K562 (cell line): Measurements from ENCODE around the gene SLC39A11. TPM values are rescaled to one million over a fixed set of nuclear protein-coding genes. Genes with fewer than 3 reads are reported as not detected.

Source experiments
- ATAC-seq: fragments of 200-7000 bp; cut with Tn5 transposase; 3 replicates; pipeline ENCODE4 v1.9.1; 2020; ENCODE audit warnings: moderate library complexity
- BruUV-seq: library from RNA; stranded (reverse); fragments of 400-500 nt; replicated peaks from 2 replicates; lab custom pipeline; 2021; lab: Mats Ljungman, UMichigan
- CTCF ChIA-PET: fragments of 300-600 bp; formaldehyde crosslinking; extraction: SDS; loops from one replicate; lab custom pipeline; 2021; ENCODE audit warnings: low intra/inter-chr PET ratio; lab: Yijun Ruan, JAX
- POLR2A ChIA-PET: fragments of 300-600, 350-650 bp; sonication (Branson Sonifier 250); formaldehyde crosslinking; extraction: SDS; loops from one replicate; lab custom pipeline; 2021; ENCODE audit warnings: antibody characterized with exemption, inconsistent platforms; lab: Yijun Ruan, JAX
- DNase-seq, 4 experiments: peaks; one replicate each; pipeline versions ENCODE4 v3.0.0 to v3.0.0-alpha.2; 2011 to 2018; ENCODE audit warnings: low spot score in 3 of 4, mixed read lengths in 3 of 4; ENCODE audit errors: extremely low read depth in 1 of 4
- FAIRE-seq: peaks from 2 replicates; lab custom pipeline; 2011; peaks lifted over from hg19 to GRCh38; lab: Jason Lieb, UNC
- H2AFZ ChIP-seq: 2 replicates; pipeline ENCODE4 v1.6.0; 2011; ENCODE audit warnings: low read depth, low read length, control low read depth, inconsistent platforms
- H3K27ac ChIP-seq: fragments of 200-600 bp; 3 replicates; pipeline ENCODE4 v1.8.0; 2011; ENCODE audit warnings: low read depth, mild to moderate bottlenecking, control low read depth, inconsistent platforms, low read length, moderate library complexity, mixed read lengths; ENCODE audit errors: extremely low read depth
- H3K27me3 ChIP-seq, 2 experiments: fragments of 300-600 bp in 1 of 2; 2 replicates in 1 of 2; 3 replicates in 1 of 2; pipeline versions ENCODE4 v1.6.0 to v1.8.0; 2011; ENCODE audit warnings: inconsistent platforms in 2 of 2, low read length in 2 of 2, mild to moderate bottlenecking in 1 of 2, mixed read lengths in 1 of 2, moderate library complexity in 1 of 2; ENCODE audit not compliant: control insufficient read depth in 2 of 2, insufficient read depth in 2 of 2
- H3K36me3 ChIP-seq: fragments of 300-600 bp; 3 replicates; pipeline ENCODE4 v1.8.0; 2011; ENCODE audit warnings: mild to moderate bottlenecking, low read length, inconsistent platforms; ENCODE audit not compliant: control insufficient read depth, insufficient read depth
- H3K4me1 ChIP-seq, 2 experiments: fragments of 200-600 bp in 1 of 2; replicated peaks in 1 of 2; 2 replicates in 1 of 2; 3 replicates in 1 of 2; pipeline versions ENCODE4 v1.5.1 to v1.8.0; 2011; ENCODE audit warnings: inconsistent platforms in 2 of 2, low read length in 2 of 2, mild to moderate bottlenecking in 1 of 2, mixed read lengths in 1 of 2, moderate library complexity in 1 of 2; ENCODE audit not compliant: control insufficient read depth in 2 of 2, insufficient read depth in 2 of 2
- H3K4me2 ChIP-seq: 2 replicates; pipeline ENCODE4 v1.6.1; 2011; ENCODE audit warnings: low read length, control low read depth, inconsistent platforms, mixed read lengths; ENCODE audit not compliant: insufficient read depth
- H3K4me3 ChIP-seq: fragments of 200-600 bp; sonication (generic), shearing (Covaris generic); 2 replicates; pipeline ENCODE4 v1.5.1; 2016; ENCODE audit warnings: control low read depth, inconsistent platforms
- H3K79me2 ChIP-seq: fragments of 200-600 bp; 3 replicates; pipeline ENCODE4 v1.8.0; 2011; ENCODE audit warnings: low read length, inconsistent platforms; ENCODE audit not compliant: control insufficient read depth, insufficient read depth
- H3K9ac ChIP-seq, 2 experiments: 2 replicates each; pipeline versions ENCODE4 v1.6.0 to v1.6.1; 2011; ENCODE audit warnings: low read depth in 2 of 2, low read length in 2 of 2, control low read depth in 1 of 2, inconsistent platforms in 1 of 2, mild to moderate bottlenecking in 1 of 2, mixed read lengths in 1 of 2; ENCODE audit not compliant: insufficient read depth in 1 of 2
- H3K9me1 ChIP-seq: one replicate; pipeline ENCODE4 v1.6.0; 2011; ENCODE audit warnings: inconsistent platforms, mild to moderate bottlenecking, low read length, moderate library complexity; ENCODE audit not compliant: control insufficient read depth, insufficient read depth
- H3K9me3 ChIP-seq: replicated peaks from 2 replicates; pipeline ENCODE4 v1.5.1; 2011; ENCODE audit warnings: low read depth, low read length, inconsistent platforms; ENCODE audit not compliant: control insufficient read depth, insufficient read depth
- H4K20me1 ChIP-seq: replicated peaks from 2 replicates; pipeline ENCODE4 v1.6.1; 2011; ENCODE audit warnings: low read length, inconsistent platforms, mixed read lengths; ENCODE audit not compliant: control insufficient read depth, insufficient read depth
- CBX8 ChIP-seq: fragments of 200-600 bp; sonication (generic); IDR thresholded peaks from 2 replicates; pipeline ENCODE4 v1.6.1; 2012; ENCODE audit warnings: borderline replicate concordance, mixed run types, low read depth, mild to moderate bottlenecking, moderate library complexity, mixed read lengths, low read length, control low read depth, inconsistent platforms; ENCODE audit not compliant: poor library complexity, severe bottlenecking; ENCODE audit errors: extremely low read depth
- CEBPG ChIP-seq, 3 experiments: fragments of 200-800 bp in 1 of 3; sonication (Bioruptor generic) in 1 of 3; sonication (generic) in 1 of 3; formaldehyde crosslinking in 1 of 3; IDR thresholded peaks in 2 of 3; conservative IDR thresholded peaks in 1 of 3; 2 replicates each; pipeline versions ENCODE4 v1.6.1 to v1.8.0; 2016 to 2022; ENCODE audit warnings: missing compliant biosample characterization in 2 of 3, missing genetic modification characterization in 2 of 3, mild to moderate bottlenecking in 1 of 3, missing genetic modification reagents in 1 of 3
- CREBBP ChIP-seq: IDR thresholded peaks from one replicate; pipeline ENCODE4 v1.6.1; 2012; ENCODE audit warnings: low read depth, mild to moderate bottlenecking, control low read depth, inconsistent platforms, low read length
- CREM ChIP-seq: IDR thresholded peaks from 2 replicates; pipeline ENCODE4 v1.6.1; 2014; ENCODE audit warnings: antibody characterized with exemption, low read depth
- EWSR1 ChIP-seq: fragments of 450-650 bp; IDR thresholded peaks from 2 replicates; pipeline ENCODE4 v1.6.1; 2018; ENCODE audit warnings: borderline replicate concordance, mild to moderate bottlenecking, low read depth, moderate library complexity; ENCODE audit not compliant: partially characterized antibody
- HIVEP1 ChIP-seq: fragments of 250-450 bp; sonication (Bioruptor Pico); IDR thresholded peaks from 2 replicates; pipeline ENCODE4 v1.4.0; 2020; ENCODE audit warnings: mild to moderate bottlenecking
- MTA3 ChIP-seq: fragments of 450-650 bp; formaldehyde crosslinking; IDR thresholded peaks from 2 replicates; pipeline ENCODE4 v1.6.1; 2017; ENCODE audit warnings: mild to moderate bottlenecking, borderline replicate concordance
- NR2F6 ChIP-seq: fragments of 450-650 bp; formaldehyde crosslinking; IDR thresholded peaks from 2 replicates; pipeline ENCODE4 v1.4.0; 2020; ENCODE audit warnings: mild to moderate bottlenecking
- SMAD4 ChIP-seq: fragments of 250-450 bp; sonication (Bioruptor Pico); conservative IDR thresholded peaks from 2 replicates; pipeline ENCODE4 v1.8.0; 2021; ENCODE audit warnings: inconsistent platforms, mild to moderate bottlenecking, moderate library complexity
- THRB ChIP-seq: fragments of 450-650 bp; formaldehyde crosslinking; conservative IDR thresholded peaks from 2 replicates; pipeline ENCODE4 v1.4.0; 2022; ENCODE audit warnings: mild to moderate bottlenecking, missing genetic modification characterization
- ZNF146 ChIP-seq: IDR thresholded peaks from one replicate; pipeline ENCODE4 v1.6.1; 2018; ENCODE audit warnings: missing compliant biosample characterization; ENCODE audit not compliant: unreplicated experiment
- ZNF316 ChIP-seq: fragments of 450-650 bp; IDR thresholded peaks from 2 replicates; pipeline ENCODE4 v1.6.1; 2016
- ZNF324 ChIP-seq: fragments of 250-450 bp; sonication (Bioruptor Pico); IDR thresholded peaks from 2 replicates; pipeline ENCODE4 v1.4.0; 2020; ENCODE audit warnings: mild to moderate bottlenecking
- WGBS: fragments of 100-300 bp; shearing (Covaris generic); methylation state at CpG from one replicate; pipeline ENCODE4 v1.1.6; 2016; ENCODE audit warnings: low coverage, mixed read lengths; ENCODE audit not compliant: insufficient coverage; ENCODE audit errors: missing lambda C conversion rate; 5-methylcytosine and 5-hydroxymethylcytosine counted together
- in situ Hi-C: fragments of 300-500 bp; cut with MboI; formaldehyde crosslinking; loops from 4 replicates; pipeline ENCODE4 v1.15.0; 2018; ENCODE audit warnings: inconsistent platforms, mixed read lengths
- intact Hi-C: fragments of 100-400 bp; cut with micrococcal nuclease; formaldehyde crosslinking; loops from 2 replicates; pipeline ENCODE4 v1.14.2; 2022
- polyA plus RNA-seq, 8 experiments: library from polyadenylated mRNA; depleted of rRNA in 4 of 8; stranded (reverse) in 5 of 8; unstranded in 3 of 8; fragments of >200 nt; fragmentation: Nextera tagmentation in 2 of 8; fragmentation: Illumina TruSeq in 1 of 8; extraction: Ambion mirVana in 2 of 8; extraction: Trizol in 1 of 8; gene quantifications; 2 replicates each; pipeline versions ENCODE4 v1.2.1 to v1.2.3, GENCODE V29; 2011 to 2014; ENCODE audit warnings: inconsistent platforms in 1 of 8, missing spikeins in 1 of 8
- total RNA-seq, 7 experiments: library from RNA; depleted of rRNA in 6 of 7; stranded (reverse); fragments of >200 nt in 6 of 7; fragmentation: Illumina TruSeq in 2 of 7; extraction: Trizol in 2 of 7; gene quantifications; 2 replicates each; pipeline versions ENCODE4 v1.2.1 to v1.2.3, GENCODE V29; 2011 to 2021; ENCODE audit warnings: low replicate concordance in 1 of 7

SLC39A11 gene
- total and polyA plus RNA-seq, 9 of the 15 experiments (the other 6 are each of a cell fraction or from before 2014, with no cell fraction given) = 10.5 to 26.4 (median 13.4) TPM

GRCh38 chr17:72657467-72658317, 434.8 kb downstream of the SLC39A11 start:
- TF ChIP-seq CBX8 (no peak), ZNF146 (CRISPR knock-in tag) (no peak), THRB (CRISPR knock-in tag) (no peak), EWSR1 (no peak), SMAD4 (CRISPR knock-in tag) (no peak), ZNF316 (no peak), HIVEP1 (CRISPR knock-in tag) (no peak), MTA3 (no peak), CREM (no peak), ZNF324 (CRISPR knock-in tag) (no peak), CEBPG (CRISPR knock-in tag; IDR thresholded peaks at IDR 0.05) (no peak), CEBPG (tag; conservative IDR thresholded peaks at IDR 0.05 in 1 of 2, IDR thresholded peaks at IDR 0.05 in 1 of 2) (no peak), NR2F6 (no peak), CREBBP (no peak)
- Histone ChIP-seq H3K36me3 (no peaks in the 10 kb centered on the region), H3K9me1 (no peaks in the 10 kb centered on the region), H3K4me2 (no peak overlapping the region), H4K20me1 (no peaks in the 10 kb centered on the region; the same call in 1 of the 2 replicates), H3K4me1 (peaks cover 0 to 5% of the 10 kb centered on the region in 2 experiments; a peak in 2 of 5 replicates), H3K9ac (no peak overlapping the region), H2AFZ (no peak overlapping the region), H3K9me3 (no peaks in the 10 kb centered on the region), H3K4me3 (no peak overlapping the region), H3K27me3 (peaks cover 0 to 4% of the 10 kb centered on the region in 2 experiments; a peak in 2 of 5 replicates), H3K79me2 (no peaks in the 10 kb centered on the region), H3K27ac (no peak overlapping the region)
- FAIRE-seq = no peak
- no peak for ATAC-seq
- DNase-seq = no peak
- in situ Hi-C loops (no loop called here), intact Hi-C loops (no loop called here)
- WGBS = 5% methylated on average over 8 of the region's 9 CpGs
- ChIA-PET CTCF (no interaction called here), POLR2A (interaction anchor here (0.5 kb wide), 1 partner anchor 18 kb away, joined by 4 read pairs; no protein-coding TSS in a partner anchor)
- BruUV-seq = no TSS peak
